GM12864 (cell line): ENCODE data around the gene CARD6.

ENCODE experiments used
- DNase-seq: peaks from one replicate; pipeline ENCODE4 v3.0.0-alpha.2; 2011; ENCODE audit warnings: low read depth
- H3K4me3 ChIP-seq: 2 replicates; pipeline ENCODE4 v1.5.1; 2011; ENCODE audit warnings: mild to moderate bottlenecking, low read depth, low read length, control low read depth
- TF ChIP-seq, protein P1 (sequence below): IDR thresholded peaks from 2 replicates; pipeline ENCODE4 v1.5.1; 2011; ENCODE audit warnings: low read depth, mild to moderate bottlenecking, moderate library complexity, low read length, control low read depth, inconsistent platforms; ENCODE audit errors: missing control alignments

The CARD6 gene

GRCh38 chr5:40798012-40798800 is 43.0 kb upstream of the CARD6 start, which contains the start of gene PRKAA1:
PRKAA1 (minus strand) TSS chr5:40798374; CDS start chr5:40798189, 185 bp downstream.
- DNase-seq, result peak; percentile 42
- peak within 1 kb of the TSS; percentile 86 for H3K4me3 ChIP-seq
- TF ChIP-seq, protein P1, sequence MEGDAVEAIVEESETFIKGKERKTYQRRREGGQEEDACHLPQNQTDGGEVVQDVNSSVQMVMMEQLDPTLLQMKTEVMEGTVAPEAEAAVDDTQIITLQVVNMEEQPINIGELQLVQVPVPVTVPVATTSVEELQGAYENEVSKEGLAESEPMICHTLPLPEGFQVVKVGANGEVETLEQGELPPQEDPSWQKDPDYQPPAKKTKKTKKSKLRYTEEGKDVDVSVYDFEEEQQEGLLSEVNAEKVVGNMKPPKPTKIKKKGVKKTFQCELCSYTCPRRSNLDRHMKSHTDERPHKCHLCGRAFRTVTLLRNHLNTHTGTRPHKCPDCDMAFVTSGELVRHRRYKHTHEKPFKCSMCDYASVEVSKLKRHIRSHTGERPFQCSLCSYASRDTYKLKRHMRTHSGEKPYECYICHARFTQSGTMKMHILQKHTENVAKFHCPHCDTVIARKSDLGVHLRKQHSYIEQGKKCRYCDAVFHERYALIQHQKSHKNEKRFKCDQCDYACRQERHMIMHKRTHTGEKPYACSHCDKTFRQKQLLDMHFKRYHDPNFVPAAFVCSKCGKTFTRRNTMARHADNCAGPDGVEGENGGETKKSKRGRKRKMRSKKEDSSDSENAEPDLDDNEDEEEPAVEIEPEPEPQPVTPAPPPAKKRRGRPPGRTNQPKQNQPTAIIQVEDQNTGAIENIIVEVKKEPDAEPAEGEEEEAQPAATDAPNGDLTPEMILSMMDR, result peak; percentile 66

DNA sequence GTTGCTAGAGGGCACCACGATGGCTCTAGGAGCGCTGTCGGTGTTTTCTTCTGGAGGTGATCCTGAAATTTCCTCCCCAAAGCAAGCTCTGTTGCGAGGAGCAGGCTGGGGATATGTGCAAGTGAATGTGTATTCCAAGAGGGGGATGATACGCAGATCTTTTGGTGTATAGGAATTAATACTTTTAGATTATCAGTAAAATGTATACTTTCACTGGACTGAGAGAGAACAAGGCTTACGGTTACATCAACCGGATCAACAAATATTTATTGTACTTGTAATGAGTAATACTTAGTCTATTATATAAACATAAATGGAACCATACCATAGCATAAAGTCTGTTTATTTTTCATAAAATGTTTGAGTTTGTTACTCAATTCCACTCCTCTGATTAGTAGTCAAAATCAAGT is 42.4 kb upstream of the CARD6 start:
- peak overlapping the region; percentile 86 for H3K4me3 ChIP-seq
- TF ChIP-seq, protein P1, result no peak
- no peak for DNase-seq

DNA sequence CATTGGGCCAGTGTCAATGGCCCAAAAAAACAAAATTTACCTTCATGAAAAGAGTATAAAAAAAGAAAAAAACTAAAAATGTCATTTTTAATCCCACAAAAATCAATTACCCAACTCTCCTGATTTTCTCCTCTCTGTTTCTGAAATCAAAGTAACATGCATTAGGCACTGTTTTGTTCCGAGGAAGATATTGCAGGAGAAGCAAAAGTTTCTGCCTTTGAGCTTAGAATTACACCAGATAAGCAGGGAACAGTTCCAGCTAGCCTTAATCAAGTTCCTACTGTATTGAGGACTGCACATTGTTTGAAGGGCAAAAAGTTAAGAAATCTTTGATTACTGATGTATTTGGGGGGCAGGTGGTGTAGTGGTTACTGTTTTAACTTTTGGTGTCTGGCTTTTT is 41.9 kb upstream of the CARD6 start:
- TF ChIP-seq, protein P1, result no peak
- H3K4me3 ChIP-seq, result no peak overlapping the region
- no peak for DNase-seq

- TF ChIP-seq, protein P1, result no peak
- H3K4me3 ChIP-seq, result no peak overlapping the region
- DNase-seq, result no peak
Observed at GRCh38 chr5:40801771-40802562, 39.2 kb upstream of the CARD6 start.

GRCh38 chr5:40812125-40812524 is 29.0 kb upstream of the CARD6 start:
- DNase-seq, result no peak
- no peak overlapping the region for H3K4me3 ChIP-seq
- TF ChIP-seq, protein P1, result no peak

DNA sequence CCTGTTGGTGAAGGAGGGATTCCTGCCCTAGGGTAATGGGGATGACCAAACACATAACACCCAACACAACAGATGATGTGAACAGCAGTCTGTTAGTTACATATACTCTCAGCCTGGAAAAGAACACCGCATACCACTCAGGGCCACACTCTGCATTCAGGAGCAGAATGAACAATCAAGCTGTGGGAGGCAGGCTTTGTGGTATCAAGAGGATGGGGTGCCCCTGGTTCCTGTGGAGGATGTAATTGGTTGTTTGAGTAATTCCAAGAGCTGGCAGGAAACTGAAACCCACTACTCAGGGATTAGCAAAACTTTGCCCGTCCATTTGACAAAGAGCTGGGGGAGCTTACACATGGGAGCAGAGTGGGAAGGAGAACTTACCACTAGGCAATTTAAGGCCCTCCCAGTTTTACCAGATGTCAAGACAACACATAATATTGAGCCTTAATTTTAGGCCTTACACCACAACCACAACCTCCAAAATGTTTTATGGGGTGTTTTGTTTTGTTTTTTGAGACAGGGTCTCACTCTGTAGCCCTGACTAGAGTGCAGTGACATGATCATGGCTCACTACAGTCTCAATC is 27.4 kb upstream of the CARD6 start:
- H3K4me3 ChIP-seq, result no peak overlapping the region
- no peak for DNase-seq
- TF ChIP-seq, protein P1, result no peak
